ACHN (cell line): ENCODE measurements around the gene RFX3.

Experiments used
- DNase-seq: peaks from one replicate; pipeline ENCODE4 v3.0.0-alpha.2; 2015
- in situ Hi-C: cut with HindIII; loops from 2 replicates; pipeline ENCODE4 v1.10.0; 2017; ENCODE audit warnings: low sequenced_read_pairs, low pct_ligation_motif_present, low pct_unique_long_range_greater_than_20kb

RFX3 gene

DNA sequence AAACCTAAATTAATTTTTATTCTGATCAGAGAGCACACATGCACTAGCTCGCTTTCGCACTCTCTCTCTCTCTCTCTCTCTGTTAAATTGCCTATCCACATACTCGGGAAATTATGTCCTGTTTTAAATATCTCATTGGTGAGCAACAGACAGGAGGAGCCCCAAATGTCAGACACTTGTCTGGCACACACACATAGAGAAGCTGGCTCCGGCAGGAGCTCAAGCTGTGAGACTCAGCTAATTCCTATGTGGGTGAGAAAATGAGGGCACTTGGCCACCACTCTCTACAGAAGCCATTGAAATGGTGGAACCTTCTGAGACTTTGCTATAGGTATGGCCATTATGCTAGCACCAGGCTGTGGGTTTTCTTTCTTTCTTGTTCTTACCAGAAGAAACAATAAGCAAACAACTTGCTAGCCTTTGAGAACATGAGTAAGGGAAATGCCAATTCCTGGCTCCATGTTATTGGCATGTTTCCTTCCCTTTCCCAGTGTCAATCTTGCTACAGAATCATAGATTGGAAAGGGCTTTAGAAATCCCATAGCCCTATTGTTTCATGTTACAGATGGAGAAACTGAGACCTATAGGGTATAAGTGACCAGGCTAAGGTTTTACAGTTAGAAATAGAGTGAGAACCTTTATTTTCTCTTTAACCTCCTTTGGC, 9.0 kb downstream of the RFX3 start:
- no peak for DNase-seq
- in situ Hi-C loops: no loop called here

- no peak for DNase-seq
- in situ Hi-C loops: no loop called here
Observed at GRCh38 chr9:3515405-3515804, 10.4 kb downstream of the RFX3 start.

DNA sequence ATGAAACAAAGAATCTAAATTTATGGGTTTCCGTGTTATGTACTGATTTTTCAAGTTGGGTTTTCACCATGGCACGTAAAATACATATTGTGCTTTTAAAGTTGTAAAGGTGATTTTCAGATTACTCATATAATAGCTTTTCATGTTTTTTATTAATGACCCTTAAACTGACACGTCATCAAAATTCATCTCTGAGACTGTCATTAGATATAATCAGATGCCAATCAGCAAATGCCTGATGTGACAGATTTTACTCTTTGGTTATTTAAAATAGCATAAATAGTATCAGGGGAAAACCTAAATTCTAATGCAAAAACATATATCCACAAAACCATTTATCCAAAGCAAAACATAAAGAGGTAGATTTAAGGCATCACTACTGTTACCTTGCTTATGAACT, 11.0 kb downstream of the RFX3 start:
- no peak for DNase-seq
- in situ Hi-C loops: no loop called here

DNA sequence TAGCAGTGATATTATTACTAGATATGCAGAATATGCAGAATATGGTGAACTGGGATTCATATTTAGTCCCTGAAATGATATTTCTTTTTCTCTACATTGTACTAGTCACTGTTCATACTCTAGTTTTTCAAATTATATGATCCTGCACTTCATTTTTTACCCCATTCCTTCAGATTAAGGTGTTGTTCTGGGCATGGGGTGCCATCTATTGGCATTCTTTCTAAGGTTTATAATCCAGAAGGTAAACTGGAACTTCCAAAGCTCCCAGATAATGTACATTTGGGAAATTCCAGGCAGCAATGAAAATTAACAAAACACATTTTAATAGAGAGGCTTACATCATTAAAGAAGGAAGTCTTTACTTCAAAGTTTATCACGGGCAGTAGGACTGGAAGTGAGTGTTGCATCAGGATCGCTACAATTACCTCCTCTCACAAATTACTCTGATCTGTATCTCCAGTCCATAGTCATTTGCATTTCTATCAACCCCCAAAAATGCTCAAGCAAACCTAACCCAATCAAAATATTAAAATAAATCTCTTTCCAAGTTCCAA, 12.5 kb downstream of the RFX3 start:
- no peak for DNase-seq
- in situ Hi-C loops: no loop called here

- in situ Hi-C loops: no loop called here
Observed at GRCh38 chr9:3511551-3511950, 14.2 kb downstream of the RFX3 start.

DNA sequence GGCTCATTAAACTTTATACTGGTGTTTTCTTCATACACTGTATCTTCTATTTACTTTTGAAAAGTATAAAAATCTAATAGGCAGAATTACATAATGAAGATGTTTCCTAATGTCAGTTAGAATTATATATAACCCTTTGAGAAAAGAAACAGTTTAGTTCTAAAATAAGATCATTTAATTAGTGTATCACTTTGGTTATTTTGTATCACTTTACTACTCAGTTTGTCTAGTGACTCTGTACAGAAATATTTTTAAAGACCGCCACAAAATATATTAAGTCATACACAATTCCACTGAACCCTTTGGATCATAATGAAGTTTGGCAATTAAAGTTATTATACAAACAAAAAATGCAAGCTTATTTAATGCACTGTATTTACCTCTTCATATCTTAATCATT, 15.0 kb downstream of the RFX3 start:
- no peak for DNase-seq
- in situ Hi-C loops: no loop called here

More at GRCh38 chr9:3511551-3511950, 14.2 kb downstream of the RFX3 start:
- DNase-seq: no peak

- DNase-seq: no peak
- in situ Hi-C loops: no loop called here
Observed at GRCh38 chr9:3509926-3510325, 15.9 kb downstream of the RFX3 start.

DNA sequence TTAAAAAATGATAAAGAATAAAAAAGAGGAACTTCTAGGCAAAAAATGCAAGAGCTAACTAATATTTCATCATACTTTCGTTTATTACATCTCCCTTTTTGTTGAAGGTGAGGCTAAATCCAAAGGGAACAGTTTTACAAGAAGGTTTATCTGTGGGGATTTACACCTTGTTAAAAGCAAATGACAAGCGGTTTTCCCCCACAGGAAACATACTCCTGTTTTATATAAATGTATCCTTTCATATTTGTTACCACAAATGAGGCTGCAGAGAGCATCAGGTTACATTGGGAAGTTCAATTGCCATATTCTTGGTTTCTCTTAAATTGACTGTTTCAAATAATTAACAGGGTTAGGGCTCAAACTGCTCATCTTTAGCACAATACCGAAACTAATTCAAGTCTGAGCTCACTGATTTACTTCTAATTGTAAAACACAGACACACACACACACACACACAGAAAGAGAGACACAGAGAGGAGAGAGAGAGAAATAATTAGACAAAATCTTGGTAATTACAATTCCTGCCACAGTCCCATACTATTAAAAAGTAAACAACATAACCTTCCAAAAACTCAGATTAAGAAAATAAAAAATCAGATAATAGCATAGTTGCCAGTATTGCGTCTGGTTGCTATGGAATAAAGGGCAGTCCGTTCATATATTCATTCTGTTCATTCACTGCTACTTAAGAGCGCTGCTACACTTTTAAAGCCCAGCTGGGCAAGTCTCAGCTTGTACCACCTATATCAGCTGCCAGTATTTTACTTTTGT, 17.1 kb downstream of the RFX3 start:
- in situ Hi-C loops: no loop called here
- DNase-seq: peak; percentile 13

- in situ Hi-C loops: no loop called here
- no peak for DNase-seq
Observed at GRCh38 chr9:3508078-3508431, 17.7 kb downstream of the RFX3 start.

DNA sequence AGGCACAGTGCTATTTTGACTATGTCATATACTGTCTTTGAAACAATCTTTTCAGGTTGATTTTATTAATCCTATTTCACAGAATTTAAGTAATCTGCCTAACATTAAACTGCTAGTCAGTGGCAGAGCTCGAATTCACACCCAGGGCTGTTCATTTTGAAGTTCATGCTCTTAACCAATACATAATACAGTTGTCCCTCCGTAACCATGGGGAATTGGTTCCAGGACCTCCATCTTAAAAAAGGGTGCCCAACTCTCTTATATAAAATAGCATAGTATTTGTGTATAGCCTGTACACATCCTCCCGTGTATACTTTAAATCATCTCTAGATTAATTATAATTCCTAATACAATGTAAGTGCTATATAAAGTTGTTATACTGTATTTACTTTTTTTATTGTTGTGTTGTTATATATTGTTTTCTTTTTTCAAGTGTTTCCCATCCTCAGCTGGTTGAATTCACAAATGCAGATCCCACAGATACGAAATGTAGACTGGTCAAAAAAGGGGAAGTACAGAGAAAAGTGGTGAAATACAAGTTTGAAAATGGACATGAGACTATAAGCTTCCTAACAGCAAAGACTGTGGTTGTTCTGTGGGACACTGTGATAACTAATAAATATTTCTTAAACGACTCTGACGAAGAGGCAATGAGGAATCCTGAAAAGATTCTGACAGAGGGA, 18.3 kb downstream of the RFX3 start:
- no peak for DNase-seq
- in situ Hi-C loops: no loop called here

GRCh38 chr9:3506164-3506563, 19.6 kb downstream of the RFX3 start:
- in situ Hi-C loops: no loop called here
- DNase-seq: no peak

GRCh38 chr9:3502560-3503398, 23.0 kb downstream of the RFX3 start:
- DNase-seq: peak; percentile 45
- in situ Hi-C loops: no loop called here

DNA sequence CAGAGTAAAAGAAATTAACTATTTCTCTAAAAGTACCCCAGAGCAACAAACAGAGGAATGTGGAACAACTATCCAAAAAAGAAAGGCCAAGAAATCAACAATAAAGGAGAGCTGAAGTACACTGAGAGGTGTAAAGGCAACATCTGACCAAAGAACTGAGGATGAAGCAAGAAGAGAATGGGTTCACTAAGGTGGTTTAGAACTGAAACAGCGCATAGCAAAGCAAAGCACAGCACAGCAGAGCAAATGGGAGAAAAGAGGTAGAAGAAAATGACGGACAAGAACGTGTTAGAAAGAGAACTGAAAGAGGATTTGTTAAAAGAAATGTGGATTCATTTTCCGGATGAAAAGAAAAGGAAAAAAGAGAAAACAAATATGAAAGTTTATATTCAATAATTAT, 25.8 kb downstream of the RFX3 start:
- DNase-seq: no peak
- in situ Hi-C loops: no loop called here

- in situ Hi-C loops: no loop called here
- DNase-seq: no peak
Observed at GRCh38 chr9:3498691-3499090, 27.1 kb downstream of the RFX3 start.

GRCh38 chr9:3497857-3498256, 27.9 kb downstream of the RFX3 start:
- in situ Hi-C loops: no loop called here

GRCh38 chr9:3497401-3497800, 28.4 kb downstream of the RFX3 start:
- in situ Hi-C loops: no loop called here
- DNase-seq: no peak

More at GRCh38 chr9:3497857-3498256, 27.9 kb downstream of the RFX3 start:
- no peak for DNase-seq

GRCh38 chr9:3495855-3496254, 29.9 kb downstream of the RFX3 start:
- in situ Hi-C loops: no loop called here
- DNase-seq: no peak

GRCh38 chr9:3492214-3492613, 33.6 kb downstream of the RFX3 start:
- no peak for DNase-seq
- in situ Hi-C loops: no loop called here

DNA sequence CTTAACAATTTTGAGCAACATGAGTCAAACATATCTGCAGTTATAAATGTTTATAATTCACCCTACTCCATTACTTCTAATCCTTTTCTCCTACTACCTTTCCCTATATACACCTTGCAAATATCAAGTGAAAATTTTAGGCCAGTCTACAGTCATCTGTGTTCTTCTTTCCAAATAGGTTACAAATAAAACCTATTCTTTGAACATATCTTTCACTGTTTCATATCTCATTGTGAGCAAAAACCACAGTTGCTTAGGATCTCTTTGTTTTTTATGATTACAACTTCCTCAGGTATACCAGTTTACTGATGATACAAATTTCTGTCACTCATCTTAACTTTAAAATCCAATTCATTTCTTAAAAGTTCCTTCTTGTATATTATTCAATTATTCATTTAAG, 34.4 kb downstream of the RFX3 start:
- no peak for DNase-seq
- in situ Hi-C loops: no loop called here
